GM21515 (cell line): ENCODE measurements around the gene LRRC71.

Source experiments
- ATAC-seq: cut with Tn5 transposase; IDR thresholded peaks from one replicate; pipeline ENCODE4 v1.9.1; 2021; ENCODE audit not compliant: unreplicated experiment

The LRRC71 gene

DNA sequence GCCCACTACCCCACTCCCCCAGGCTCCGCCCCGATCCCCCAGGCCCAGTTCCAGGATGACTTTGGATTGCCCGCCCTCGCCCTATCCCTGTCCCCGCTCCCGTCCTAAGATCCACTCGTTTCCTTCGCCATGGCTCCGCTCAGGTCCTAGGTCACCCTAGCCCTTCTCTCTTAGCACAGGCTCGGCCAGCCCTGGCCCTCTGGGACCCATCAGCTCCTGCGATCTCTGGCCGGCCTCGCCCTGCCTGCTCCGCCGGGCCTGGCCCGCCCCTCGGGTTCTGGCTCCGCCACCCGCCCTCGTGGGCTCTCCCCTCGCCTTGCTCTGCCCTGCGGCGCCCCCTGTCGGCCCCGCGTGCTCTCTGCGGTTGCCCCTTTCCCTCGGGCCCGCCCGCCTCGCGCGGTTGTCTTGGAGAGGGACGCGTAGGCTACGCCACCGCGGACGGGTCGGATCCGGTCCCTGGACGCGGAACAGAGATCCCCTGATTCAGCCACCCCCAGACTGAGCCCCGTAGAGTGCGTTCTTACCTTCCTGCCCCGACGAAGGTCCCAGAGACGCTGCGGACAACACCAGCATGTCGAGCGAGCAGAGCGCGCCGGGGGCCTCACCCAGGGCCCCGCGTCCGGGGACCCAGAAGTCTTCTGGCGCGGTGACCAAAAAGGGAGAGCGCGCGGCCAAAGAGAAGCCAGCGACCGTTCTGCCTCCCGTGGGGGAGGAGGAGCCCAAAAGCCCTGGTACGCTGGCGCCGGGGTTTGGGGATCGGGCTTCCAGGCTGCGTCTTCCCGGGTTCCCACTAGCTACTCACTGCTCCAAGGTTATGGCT, at the start of gene LRRC71:
TSS of gene LRRC71 (plus strand) at position 400 of the 820 bp plus-strand sequence. CDS start at position 572, 172 bp downstream.
- no peak for ATAC-seq

DNA sequence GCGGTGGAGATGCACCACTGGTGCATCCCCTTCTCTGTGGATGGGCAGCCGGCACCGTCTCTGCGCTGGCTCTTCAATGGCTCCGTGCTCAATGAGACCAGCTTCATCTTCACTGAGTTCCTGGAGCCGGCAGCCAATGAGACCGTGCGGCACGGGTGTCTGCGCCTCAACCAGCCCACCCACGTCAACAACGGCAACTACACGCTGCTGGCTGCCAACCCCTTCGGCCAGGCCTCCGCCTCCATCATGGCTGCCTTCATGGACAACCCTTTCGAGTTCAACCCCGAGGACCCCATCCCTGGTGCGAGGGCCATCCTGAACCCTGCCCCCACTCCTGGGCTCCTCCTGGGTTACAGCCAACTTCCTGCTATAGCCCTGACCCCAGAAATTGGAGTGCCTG, 46.8 kb upstream of the LRRC71 start:
- ATAC-seq = no peak

DNA sequence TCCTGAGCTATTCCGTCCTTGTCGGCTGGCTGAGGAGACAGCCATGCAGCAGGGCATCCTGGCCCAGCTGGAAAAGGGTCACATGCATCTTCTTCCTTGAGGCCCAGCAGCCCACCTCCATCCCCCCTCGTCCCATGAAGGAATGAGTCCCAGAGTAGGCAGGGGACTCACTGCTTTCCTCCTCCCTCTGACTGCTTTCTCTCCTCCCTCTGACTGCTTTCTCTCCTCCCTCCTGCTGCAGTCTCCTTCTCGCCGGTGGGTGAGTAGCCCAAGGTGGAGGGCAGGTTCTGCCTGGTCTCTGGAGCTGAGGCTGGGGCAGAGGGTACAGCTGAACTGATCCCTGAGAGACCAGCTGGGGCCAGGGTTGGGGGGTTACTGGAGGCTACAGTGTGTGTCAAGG, 46.3 kb upstream of the LRRC71 start:
- no peak for ATAC-seq

DNA sequence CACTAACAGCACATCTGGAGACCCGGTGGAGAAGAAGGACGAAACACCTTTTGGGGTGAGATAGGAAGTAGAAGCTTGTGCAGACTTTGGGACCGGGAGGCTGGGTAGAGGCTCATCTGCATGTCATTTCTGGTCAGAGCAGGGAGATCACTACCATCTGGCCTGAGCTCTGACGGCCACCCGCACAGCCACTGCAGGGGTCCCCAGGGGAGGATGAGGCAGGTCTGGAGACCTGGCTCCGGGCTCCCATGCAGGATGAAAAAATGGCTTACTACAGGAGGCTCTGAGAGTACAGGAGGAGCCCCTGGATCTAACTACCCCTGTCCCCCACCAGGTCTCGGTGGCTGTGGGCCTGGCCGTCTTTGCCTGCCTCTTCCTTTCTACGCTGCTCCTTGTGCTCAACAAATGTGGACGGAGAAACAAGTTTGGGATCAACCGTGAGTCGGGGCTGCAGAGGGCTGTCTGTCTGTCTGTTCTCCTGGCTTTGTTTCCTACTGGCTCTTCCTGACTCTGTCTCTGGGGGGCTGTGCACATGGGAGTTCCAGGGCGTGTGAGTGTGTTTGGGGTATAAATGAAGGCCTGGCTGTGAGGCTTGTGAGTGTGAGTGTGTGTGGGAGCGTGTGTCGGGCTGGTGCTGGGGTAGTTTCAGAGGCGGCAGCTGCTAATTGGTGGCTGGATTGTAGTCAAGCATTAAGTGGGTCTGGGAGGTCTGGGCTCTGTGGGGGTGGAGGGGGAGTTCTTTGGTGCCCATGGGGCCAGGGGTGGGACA, 45.7 kb upstream of the LRRC71 start:
- no peak for ATAC-seq

DNA sequence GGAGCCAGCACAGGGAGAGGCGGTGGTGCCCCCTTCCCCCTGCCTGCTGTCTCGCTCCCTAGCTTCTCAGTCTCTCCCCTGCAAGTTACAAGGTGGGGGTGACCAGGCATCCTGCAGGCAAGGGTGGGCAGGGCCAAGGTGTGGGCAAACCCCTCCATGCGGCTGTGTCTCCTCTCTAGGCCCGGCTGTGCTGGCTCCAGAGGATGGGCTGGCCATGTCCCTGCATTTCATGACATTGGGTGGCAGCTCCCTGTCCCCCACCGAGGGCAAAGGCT, 45.2 kb upstream of the LRRC71 start:
- ATAC-seq = no peak

DNA sequence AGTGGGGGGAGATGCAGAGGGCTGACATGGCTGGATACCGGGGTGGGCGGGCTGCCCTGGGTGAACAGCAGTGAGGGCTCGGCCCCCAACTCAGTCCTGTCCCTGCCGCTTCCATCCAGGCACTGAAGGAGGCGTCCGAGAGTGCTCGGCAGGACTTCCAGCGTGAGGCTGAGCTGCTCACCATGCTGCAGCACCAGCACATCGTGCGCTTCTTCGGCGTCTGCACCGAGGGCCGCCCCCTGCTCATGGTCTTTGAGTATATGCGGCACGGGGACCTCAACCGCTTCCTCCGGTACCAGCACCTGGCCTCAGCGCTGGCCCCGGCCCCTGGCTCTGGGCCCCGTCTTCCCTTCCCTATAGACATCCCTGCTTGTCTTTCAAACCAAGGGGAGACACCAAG, 44.2 kb upstream of the LRRC71 start:
- no peak for ATAC-seq

DNA sequence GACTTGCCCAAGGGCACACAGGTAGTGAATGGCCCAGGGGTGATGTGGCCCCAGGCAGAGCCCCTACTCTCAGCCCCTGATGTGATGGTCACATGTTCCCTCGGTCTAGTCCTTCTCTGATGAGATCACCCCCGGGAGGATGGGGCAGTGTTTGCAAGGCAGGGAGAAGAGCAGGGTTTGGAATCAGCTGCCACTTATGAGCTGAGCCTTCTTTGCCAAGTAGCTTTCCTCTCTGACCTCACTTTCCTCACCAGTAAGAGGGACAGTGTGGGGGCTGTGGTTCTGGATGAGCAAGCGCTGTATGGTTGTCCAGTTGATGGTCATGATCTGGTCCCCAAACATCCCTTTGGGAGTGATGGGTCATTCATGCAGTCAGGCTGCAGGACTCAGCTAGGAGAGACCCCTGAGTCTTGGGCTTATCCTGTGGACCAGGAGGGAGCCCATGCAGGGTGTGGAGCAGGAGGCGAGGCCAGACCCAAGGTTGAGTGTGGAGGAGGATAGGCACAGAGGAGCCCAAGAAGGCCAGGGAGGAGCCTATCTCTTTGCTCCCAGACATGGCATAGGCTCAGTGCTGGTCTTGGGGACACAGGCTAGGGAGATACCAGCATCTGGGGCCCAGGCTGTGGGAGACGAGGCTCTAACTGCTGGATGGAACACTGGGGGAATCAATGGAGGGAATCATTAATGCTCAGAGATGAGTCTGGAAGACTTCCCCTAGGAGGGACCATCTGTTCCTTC, 42.8 kb upstream of the LRRC71 start:
- no peak for ATAC-seq

DNA sequence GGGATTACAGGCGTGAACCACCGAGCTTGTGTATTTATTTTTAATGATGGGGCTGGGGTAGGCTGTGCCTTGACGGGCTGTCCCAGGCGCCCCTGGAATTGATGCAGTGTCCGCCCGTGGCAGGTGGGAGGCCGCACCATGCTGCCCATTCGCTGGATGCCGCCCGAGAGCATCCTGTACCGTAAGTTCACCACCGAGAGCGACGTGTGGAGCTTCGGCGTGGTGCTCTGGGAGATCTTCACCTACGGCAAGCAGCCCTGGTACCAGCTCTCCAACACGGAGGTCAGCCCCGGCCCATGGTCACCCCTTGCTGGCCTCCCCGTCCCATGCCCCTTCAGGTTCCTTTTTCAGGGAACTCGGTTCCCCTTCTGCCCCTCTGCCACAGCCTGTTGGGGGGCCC, 40.6 kb upstream of the LRRC71 start:
- no peak for ATAC-seq

DNA sequence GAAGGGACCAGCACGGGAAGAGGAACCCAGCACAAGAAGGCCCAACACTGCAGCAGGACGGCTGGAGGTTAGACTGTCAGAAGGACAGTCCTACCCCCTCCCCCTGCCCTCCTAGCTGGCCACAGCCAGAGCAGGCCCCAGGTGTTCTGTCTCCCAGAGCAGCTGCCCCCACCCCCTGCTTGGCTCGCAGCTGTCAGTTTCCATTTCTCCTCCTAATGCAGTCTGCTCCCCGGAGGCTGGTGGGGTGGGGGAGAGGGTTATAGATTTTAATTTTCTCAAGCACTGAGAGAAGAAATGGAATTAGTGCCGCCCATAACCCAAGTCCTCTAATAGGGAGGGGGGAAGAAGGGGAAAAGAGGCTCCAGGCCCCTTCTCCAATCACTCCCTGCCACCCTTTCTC, 40.0 kb upstream of the LRRC71 start:
- no peak for ATAC-seq

DNA sequence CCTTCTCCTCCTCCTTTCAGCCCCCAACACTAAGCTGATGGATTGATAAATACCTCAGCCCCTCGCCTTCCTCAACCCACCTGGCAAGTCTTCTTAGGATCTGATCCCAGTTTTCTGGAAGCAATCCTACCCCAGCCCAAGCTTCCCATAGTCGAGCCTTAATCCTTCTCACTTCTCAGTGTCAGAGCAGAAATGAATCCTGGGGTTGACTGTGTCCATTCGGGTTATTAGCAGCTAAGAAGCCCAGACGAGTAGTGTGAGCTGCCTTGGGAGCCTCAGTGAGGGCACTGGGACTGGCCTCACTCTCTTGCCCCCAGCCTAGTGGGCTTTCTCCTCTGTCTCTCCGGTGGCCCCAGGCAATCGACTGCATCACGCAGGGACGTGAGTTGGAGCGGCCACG, 39.3 kb upstream of the LRRC71 start:
- ATAC-seq = no peak

DNA sequence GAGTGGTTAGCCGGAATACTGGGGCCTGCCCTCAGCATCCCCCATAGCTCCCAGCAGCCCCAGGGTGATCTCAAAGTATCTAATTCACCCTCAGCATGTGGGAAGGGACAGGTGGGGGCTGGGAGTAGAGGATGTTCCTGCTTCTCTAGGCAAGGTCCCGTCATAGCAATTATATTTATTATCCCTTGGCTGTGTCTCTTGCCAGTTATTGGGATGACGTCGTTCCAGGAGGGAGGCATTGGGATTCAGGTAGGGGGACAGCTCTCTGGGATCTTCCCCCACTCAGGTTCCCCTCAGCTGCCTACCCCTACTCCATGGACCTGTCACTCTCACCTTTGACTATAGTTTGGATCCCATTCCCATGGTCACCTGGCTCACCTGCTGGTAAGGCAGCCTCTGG, 38.8 kb upstream of the LRRC71 start:
- ATAC-seq = no peak

DNA sequence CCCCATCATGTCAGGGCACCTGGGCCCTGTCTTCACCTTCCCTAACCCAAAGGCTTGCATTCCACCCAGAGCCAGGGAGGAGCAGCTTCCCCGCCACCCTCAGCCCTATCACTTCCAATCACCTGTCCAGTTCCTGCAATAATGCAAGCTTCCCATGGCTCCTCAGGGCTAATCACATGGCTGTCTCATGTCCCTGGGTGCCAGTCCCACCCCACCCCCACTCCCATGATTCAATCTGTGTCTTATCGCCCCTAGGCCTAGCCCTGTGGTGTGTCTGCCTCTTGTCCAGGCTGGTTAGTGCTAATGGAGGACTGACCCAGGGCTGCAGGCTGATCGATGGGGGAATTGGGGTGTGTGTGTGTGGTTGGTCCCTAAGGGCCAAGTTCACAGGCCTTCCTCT, 37.9 kb upstream of the LRRC71 start:
- ATAC-seq = no peak

DNA sequence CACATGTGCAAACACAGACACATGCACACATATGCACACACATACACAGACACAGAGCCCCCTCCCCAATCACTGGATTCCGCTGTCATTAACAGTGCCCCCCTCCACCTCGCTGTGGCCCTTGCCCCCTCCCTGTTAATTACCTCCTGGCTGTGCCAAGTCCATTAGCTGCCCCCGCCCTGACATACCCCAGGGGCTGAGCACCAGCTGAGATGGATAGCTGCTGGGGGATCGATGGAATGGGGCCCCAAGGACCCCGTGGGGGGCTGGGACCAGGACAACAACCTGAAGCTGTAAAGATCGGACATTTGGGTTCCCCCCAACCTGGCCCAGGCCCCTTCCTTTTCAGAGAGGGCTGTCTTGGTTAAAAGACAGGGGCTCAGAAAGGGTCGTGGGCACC, 36.5 kb upstream of the LRRC71 start:
- ATAC-seq = no peak

DNA sequence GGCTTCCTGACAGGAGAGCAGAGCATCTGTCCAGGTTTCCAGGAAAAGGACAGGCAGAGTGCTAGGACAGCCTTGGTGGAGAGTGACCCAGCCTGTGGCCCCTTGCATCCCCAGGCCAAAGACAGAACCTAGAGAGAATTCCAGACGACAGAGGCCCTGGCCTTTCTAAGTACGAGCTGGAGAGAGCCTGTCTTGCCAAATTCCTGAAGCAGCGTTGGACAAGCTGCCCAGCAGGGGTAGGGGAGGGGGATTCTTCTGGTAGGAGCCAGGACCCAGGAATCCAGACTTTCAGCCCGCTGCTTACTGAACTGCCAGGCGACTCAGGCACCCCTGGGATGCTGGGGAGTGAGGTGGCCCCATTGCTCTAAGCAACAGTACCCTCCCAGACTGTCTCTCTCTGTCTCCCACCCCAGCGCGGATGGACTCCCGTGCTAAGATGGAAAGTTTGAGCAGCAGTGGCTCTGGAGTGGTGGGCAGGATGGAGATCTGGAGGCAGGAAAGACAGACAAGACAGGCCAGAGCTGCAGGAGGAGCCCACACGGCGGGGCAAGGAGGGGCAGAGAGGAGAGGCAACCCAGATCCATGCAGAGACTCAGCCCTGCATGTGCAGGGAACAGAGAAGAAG, 35.8 kb upstream of the LRRC71 start:
- no peak for ATAC-seq

DNA sequence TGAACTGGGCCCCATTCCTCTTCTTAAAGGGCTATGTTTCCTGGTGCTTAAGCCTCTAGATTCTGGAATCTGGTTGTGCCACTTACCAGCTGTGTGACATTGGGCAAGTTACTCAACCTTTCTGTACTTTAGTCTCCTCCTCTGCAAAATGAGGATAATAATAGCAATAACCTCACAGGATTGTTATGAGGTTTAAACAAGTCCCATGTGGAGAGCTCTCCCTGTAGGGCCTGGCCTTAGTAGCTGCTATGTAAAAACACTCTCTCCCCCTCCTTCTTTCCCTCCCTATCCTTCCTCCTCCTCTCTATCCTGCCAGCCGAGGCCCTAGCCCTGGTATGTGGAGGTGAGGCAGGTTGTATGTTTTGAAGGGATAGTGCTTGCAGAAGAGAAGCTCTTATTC, 35.1 kb upstream of the LRRC71 start:
- ATAC-seq = no peak

DNA sequence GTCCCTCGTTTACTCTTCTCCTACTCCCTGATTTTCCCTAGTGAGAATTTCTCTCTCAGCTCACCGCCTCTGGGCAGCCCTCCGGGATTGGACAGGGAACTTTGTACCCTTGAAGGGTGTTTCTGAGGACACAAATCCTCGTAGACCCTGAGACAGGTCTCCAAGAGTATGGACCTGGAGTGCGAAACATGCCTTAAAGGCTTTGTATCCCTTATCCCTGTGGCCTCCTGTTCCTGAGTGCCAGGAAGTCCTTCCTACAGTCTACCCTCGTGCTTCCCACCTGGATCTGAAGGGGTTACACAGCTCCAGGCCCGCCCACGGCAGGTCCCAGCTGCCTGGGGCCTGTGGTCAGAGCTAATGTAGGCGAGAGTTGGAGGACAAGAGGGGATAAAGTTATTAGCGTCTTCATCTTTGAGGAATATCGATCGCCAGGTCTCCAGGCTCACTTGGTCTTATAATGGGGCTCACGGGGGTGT, 34.5 kb upstream of the LRRC71 start:
- ATAC-seq = no peak

DNA sequence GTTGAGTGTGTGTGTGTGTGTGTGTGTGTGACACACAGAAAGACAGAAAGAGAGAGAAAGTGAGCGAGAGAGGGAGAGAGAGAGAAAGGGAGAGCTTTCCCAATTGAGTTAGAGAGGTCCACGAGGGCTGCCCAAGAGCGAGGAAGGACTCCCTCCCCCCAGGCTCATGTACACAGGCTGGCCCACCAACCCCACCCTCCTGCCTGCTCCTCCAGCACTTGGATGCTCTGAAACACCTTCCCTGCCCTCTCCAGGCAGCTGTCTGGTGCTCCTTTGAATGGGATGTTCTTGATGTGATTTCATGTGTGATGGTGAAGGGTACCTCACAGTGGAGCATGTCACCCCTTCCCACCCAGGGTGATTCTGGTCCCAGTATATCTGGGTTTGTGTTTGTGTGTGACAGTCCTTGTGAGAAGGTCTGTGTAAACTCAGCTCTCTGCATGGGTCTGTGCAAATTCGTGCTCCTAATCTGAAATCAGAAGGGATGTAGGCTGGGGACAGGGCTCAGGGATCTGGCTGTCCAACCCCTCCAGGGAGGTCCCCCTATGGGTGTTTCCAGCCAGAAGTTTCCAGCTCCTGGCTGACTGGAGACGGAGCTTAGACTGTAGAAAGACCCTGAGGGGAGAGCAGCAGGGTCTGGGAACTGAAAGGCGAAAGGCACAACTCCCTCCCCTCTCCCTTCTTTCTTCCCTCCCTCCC, 33.7 kb upstream of the LRRC71 start:
- no peak for ATAC-seq

DNA sequence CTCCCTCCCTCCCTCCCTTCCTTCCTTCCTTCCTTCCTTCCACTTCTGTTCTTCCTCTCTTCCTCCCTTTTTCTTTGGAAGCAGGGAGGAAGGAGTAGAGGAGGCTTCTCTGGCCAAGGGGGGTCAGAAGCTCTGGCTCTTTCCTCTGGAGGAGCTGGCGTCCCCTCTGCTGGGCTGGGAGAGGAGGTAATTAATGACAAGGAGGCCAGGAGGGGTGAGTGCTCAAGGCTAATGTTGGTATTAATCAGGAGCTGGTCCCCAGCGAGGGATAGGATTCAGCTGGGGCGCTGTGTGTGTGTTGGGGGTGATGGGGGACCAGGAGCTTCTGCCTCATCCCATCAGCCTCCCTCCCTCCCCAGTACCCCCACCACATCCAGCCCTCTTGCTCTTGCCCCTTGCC, 33.1 kb upstream of the LRRC71 start:
- no peak for ATAC-seq

DNA sequence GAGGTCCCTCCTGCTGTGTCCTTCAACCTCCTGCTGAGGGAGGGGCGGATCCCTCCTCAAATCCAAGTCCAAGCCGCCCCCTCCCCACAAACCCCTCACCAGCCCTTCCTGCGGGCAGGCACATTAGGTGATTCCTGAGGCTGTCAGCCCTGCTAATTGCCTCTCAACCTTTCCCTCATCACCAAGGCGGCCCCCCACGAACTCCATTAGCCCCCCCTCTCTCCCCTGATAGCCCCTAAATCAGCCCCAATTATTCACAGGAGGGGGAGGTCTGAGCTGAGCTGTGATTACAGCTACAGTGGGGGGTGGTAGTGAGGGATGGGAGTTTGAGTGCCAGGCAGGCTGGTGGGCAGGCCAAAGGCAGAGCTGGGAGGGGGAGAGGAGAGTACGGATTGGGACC, 32.7 kb upstream of the LRRC71 start:
- ATAC-seq = no peak

DNA sequence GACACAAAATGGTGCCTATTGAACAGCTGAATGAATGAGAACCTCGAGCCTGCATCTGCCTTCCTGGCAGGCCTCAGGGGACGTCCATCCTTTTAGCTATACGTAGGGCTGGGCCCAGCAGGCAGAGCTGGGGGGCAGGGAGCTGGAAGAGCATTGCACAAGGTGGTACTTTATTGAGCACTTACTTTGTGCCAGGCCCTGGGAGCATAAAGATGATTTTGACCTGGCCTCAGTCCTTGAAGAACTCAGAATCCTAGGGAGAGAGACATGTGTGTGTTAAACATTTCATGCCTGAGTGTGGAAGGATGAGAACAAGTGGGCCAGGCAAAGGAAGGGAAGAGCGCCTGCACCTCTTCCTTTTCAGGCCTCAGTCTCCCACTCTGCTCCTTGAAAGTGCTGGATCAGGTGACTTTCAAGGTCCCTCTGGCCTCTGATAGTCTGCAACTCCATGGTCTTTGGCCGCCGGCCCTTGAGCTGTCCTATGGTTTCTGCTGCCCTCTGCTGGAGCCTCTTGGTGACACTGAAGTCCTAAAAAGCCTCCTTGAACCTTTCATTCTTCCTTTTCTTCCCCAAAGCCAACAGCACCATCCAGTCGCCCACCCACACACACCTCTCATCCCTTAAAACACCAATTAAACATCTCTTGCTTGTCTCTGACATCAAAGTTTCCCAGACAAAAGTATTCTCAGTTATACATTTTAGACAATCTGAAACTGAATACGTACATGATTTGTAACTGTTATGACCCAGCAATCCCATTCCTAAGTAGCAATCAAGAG, 30.4 kb upstream of the LRRC71 start:
- no peak for ATAC-seq
